Ishikawa (cell line): ENCODE results near the gene SHC2.

Experiments used
- CEBPB ChIP-seq: IDR thresholded peaks from 2 replicates; pipeline ENCODE4 v1.6.1; 2012
- EGR1 ChIP-seq: IDR thresholded peaks from 2 replicates; pipeline ENCODE4 v1.6.1; 2012
- EP300 ChIP-seq: IDR thresholded peaks from 2 replicates; pipeline ENCODE4 v1.6.1; 2012; ENCODE audit warnings: borderline replicate concordance
- MAX ChIP-seq: IDR thresholded peaks from 2 replicates; pipeline ENCODE4 v1.6.1; 2012
- REST ChIP-seq: IDR thresholded peaks from 2 replicates; pipeline ENCODE4 v1.6.1; 2012; ENCODE audit warnings: low read depth, mild to moderate bottlenecking
- TAF1 ChIP-seq: IDR thresholded peaks from 2 replicates; pipeline ENCODE4 v1.6.1; 2012; ENCODE audit warnings: low read depth, mild to moderate bottlenecking
- USF1 ChIP-seq: IDR thresholded peaks from 2 replicates; pipeline ENCODE4 v1.6.1; 2012
- YY1 ChIP-seq: IDR thresholded peaks from 2 replicates; pipeline ENCODE4 v1.6.1; 2012; ENCODE audit warnings: low read depth
- ZBTB7A ChIP-seq: IDR thresholded peaks from 2 replicates; pipeline ENCODE4 v1.6.1; 2012; ENCODE audit warnings: low read depth

GRCh38 chr19:501646-502045, 40.8 kb upstream of the SHC2 start:
- no peak for TF ChIP-seq EGR1
- no peak for TF ChIP-seq EP300
- TF ChIP-seq MAX: no peak
- no peak for TF ChIP-seq REST
- no peak for TF ChIP-seq YY1
- TF ChIP-seq USF1: no peak
- TF ChIP-seq ZBTB7A: no peak
- no peak for TF ChIP-seq TAF1
- TF ChIP-seq CEBPB: no peak
